ENCODE measurements around the gene RHOF. TPM values are rescaled to one million over a fixed set of nuclear protein-coding genes. Genes with fewer than 3 reads are reported as not detected.

The RHOF gene
- total and polyA plus RNA-seq, 2 donors (not counting 1 experiment from before 2014, with no cell fraction given) = 90.3 to 129 TPM

DNA sequence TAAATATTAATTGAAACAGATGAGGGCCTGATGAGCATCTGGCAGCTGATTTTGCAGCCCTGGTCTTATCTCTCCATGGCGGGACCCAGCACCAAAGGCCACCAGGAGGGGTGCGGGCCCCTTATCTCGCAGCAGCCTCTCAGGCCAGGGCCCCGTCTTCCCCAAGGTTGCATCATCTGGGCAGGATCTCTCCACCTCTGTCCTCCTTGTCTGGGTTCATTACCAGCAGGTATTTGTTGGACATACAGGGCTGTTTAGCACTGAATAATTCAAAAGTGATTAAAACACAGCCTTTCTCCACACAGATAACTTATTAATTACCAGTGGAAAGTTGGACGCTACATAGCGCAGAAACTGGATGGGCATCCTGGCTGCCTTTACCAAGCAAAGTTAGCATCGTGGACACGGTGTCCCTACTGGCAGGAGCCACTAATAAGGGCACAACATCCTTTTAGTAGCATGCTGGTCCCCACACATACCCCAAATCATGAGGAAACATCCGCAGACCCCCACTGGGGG lies 55.1 kb downstream of the RHOF start:
- DNase-seq (no peak), ATAC-seq (ENCODE audit: low read depth) (no peak)
- Mint-ChIP-seq H3K9me3 (ENCODE audit: insufficient read depth) (no peaks in the 10 kb centered on the region), H3K27me3 (no peaks in the 10 kb centered on the region), H3K4me3 (no peak overlapping the region), H3K4me1 (no peaks in the 10 kb centered on the region), H3K27ac (no peak overlapping the region)
- Histone ChIP-seq H3K79me2 (ENCODE audit: control insufficient read depth, insufficient read depth, low read length) (no peaks in the 10 kb centered on the region), H3K9ac (ENCODE audit: low read length) (no peak overlapping the region), H3K27me3 (replicated peaks in 1 of 4; ENCODE audit: control extremely low read depth in 1 of 4, control insufficient read depth in 3 of 4, insufficient read depth in 4 of 4, low read length in 3 of 4) (no peaks in the 10 kb centered on the region), H3K36me3 (replicated peaks in 1 of 2; ENCODE audit: control extremely low read depth in 1 of 2, control insufficient read depth in 1 of 2, extremely low read depth in 1 of 2, insufficient read depth in 2 of 2, low read length in 1 of 2) (no peaks in the 10 kb centered on the region), H2AFZ (ENCODE audit: insufficient read depth, low read depth, low read length, poor library complexity, severe bottlenecking) (no peak overlapping the region), H3K9me3 (ENCODE audit: control extremely low read depth in 1 of 3, control insufficient read depth in 2 of 3, insufficient read depth in 1 of 3, low read length in 2 of 3) (no peaks in the 10 kb centered on the region), H3K4me1 (ENCODE audit: control insufficient read depth in 2 of 2, insufficient read depth in 2 of 2, low read length in 2 of 2) (no peaks in the 10 kb centered on the region), H3K4me2 (replicated peaks; ENCODE audit: low read depth, low read length, poor library complexity, severe bottlenecking) (no peak overlapping the region), H3K27ac (ENCODE audit: low read length in 2 of 2) (no peak overlapping the region), H4K20me1 (ENCODE audit: control insufficient read depth, insufficient read depth, low read length, poor library complexity, severe bottlenecking) (no peaks in the 10 kb centered on the region), H3K4me3 (ENCODE audit: control extremely low read depth in 1 of 5, extremely low read depth in 1 of 5, insufficient read depth in 1 of 5, low read depth in 2 of 5, low read length in 4 of 5) (no peak overlapping the region)
- 97% methylated on average over 9 of the region's 9 CpGs for WGBS (ENCODE audit: insufficient coverage)
- intact Hi-C loops (cut with micrococcal nuclease) = no loop called here
- POLR2A ChIA-PET = no interaction called here
- CTCF ChIA-PET = interaction anchor here (1.1 kb wide), 1 partner anchor 26 kb away, joined by 3 read pairs; the partner anchor contains the start of gene TMEM120B
- TF ChIP-seq CTCF (IDR thresholded peaks at IDR 0.05) (no peak), EZH2 (IDR thresholded peaks at IDR 0.05; ENCODE audit: borderline replicate concordance, insufficient read depth, low read depth, low read length, poor library complexity, severe bottlenecking) (no peak)

DNA sequence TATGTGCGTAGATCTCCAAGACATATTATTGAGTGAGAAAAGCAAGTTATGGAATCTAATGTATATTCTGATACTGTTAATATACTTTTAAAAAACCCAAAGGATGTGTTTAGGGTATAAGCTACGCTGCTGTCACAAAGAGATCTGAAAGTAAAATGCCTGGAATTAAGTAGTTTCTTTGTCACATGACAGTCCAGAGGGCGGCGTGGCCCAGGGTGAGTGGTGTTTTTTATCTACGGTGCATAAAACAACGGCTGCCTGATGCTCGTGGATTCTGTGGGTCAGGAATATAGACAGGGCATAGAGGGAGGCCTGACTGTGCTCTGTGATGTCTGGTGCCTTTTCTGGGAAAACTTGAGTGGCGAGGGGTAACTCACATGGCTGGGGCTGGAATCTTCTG lies 59.6 kb downstream of the RHOF start:
- ATAC-seq (ENCODE audit: low read depth) = no peak
- H3K9me3 ChIP-seq (ENCODE audit: control extremely low read depth in 1 of 3, control insufficient read depth in 2 of 3, insufficient read depth in 1 of 3, low read length in 2 of 3) = no peaks in the 10 kb centered on the region
- no peak overlapping the region for H3K27ac Mint-ChIP-seq
- H3K27ac ChIP-seq (ENCODE audit: low read length in 2 of 2) = no peak overlapping the region
- no peaks in the 10 kb centered on the region for H3K27me3 ChIP-seq (replicated peaks in 1 of 4; ENCODE audit: control extremely low read depth in 1 of 4, control insufficient read depth in 3 of 4, insufficient read depth in 4 of 4, low read length in 3 of 4)
- H3K36me3 ChIP-seq (replicated peaks in 1 of 2; ENCODE audit: control extremely low read depth in 1 of 2, control insufficient read depth in 1 of 2, extremely low read depth in 1 of 2, insufficient read depth in 2 of 2, low read length in 1 of 2) = no peaks in the 10 kb centered on the region
- no peak overlapping the region for H3K4me3 ChIP-seq (ENCODE audit: control extremely low read depth in 1 of 5, extremely low read depth in 1 of 5, insufficient read depth in 1 of 5, low read depth in 2 of 5, low read length in 4 of 5)
- H3K4me3 Mint-ChIP-seq = no peak overlapping the region
- 100% methylated on average over 6 of the region's 8 CpGs for WGBS (ENCODE audit: insufficient coverage)
- no peak for DNase-seq
- no peaks in the 10 kb centered on the region for H4K20me1 ChIP-seq (ENCODE audit: control insufficient read depth, insufficient read depth, low read length, poor library complexity, severe bottlenecking)
- CTCF ChIA-PET = no interaction called here
- H3K9ac ChIP-seq (ENCODE audit: low read length) = no peak overlapping the region
- H3K4me1 Mint-ChIP-seq = no peaks in the 10 kb centered on the region
- TF ChIP-seq EZH2 (IDR thresholded peaks at IDR 0.05; ENCODE audit: borderline replicate concordance, insufficient read depth, low read depth, low read length, poor library complexity, severe bottlenecking) = no peak
- TF ChIP-seq CTCF (IDR thresholded peaks at IDR 0.05) = no peak
- H3K27me3 Mint-ChIP-seq = no peaks in the 10 kb centered on the region
- H3K4me2 ChIP-seq (replicated peaks; ENCODE audit: low read depth, low read length, poor library complexity, severe bottlenecking) = no peak overlapping the region
- H3K4me1 ChIP-seq (ENCODE audit: control insufficient read depth in 2 of 2, insufficient read depth in 2 of 2, low read length in 2 of 2) = no peaks in the 10 kb centered on the region
- intact Hi-C loops (cut with micrococcal nuclease) = no loop called here
- no peak overlapping the region for H2AFZ ChIP-seq (ENCODE audit: insufficient read depth, low read depth, low read length, poor library complexity, severe bottlenecking)
- H3K9me3 Mint-ChIP-seq (ENCODE audit: insufficient read depth) = no peaks in the 10 kb centered on the region
- no peaks in the 10 kb centered on the region for H3K79me2 ChIP-seq (ENCODE audit: control insufficient read depth, insufficient read depth, low read length)
- POLR2A ChIA-PET = no interaction called here
